Measurements from ENCODE around the gene JAKMIP1. TPM values are rescaled to one million over a fixed set of nuclear protein-coding genes. Genes with fewer than 3 reads are reported as not detected.

JAKMIP1 gene
- polyA plus RNA-seq, 6 donors from 2014 or later, result not detected

- no peak overlapping the region for H3K27ac Mint-ChIP-seq
- DNase-seq (no peak), ATAC-seq (ENCODE audit: low read depth in 2 of 2) (no peak)
- H3K27me3 Mint-ChIP-seq, result peaks cover under 1 to 16% (median 10%) of the 10 kb centered on the region in 3 donors
- H3K4me3 Mint-ChIP-seq, result no peak overlapping the region
- H3K36me3 Mint-ChIP-seq, result no peaks in the 10 kb centered on the region
- peaks cover 0 to 6% (median 0%) of the 10 kb centered on the region in 7 donors for H3K9me3 Mint-ChIP-seq
- H3K4me1 Mint-ChIP-seq, result no peaks in the 10 kb centered on the region
Observed at GRCh38 chr4:6050551-6050950, 149.8 kb downstream of the JAKMIP1 start.

- Mint-ChIP-seq H3K4me3 (no peak overlapping the region), H3K27me3 (peaks cover 6 to 19% (median 10%) of the 10 kb centered on the region in 3 donors), H3K36me3 (no peaks in the 10 kb centered on the region), H3K9me3 (peaks cover 0 to 6% (median 0%) of the 10 kb centered on the region in 7 donors), H3K4me1 (no peaks in the 10 kb centered on the region), H3K27ac (no peak overlapping the region)
- DNase-seq (no peak), ATAC-seq (ENCODE audit: low read depth in 2 of 2) (no peak)
Observed at GRCh38 chr4:6049985-6050384, 150.4 kb downstream of the JAKMIP1 start.

GRCh38 chr4:6049278-6049677, 151.1 kb downstream of the JAKMIP1 start:
- H3K4me3 Mint-ChIP-seq, result no peak overlapping the region
- peak overlapping the region in 1 of 6 donors; percentile 23 for H3K27ac Mint-ChIP-seq
- DNase-seq (no peak), ATAC-seq (ENCODE audit: low read depth in 2 of 2) (no peak)
- H3K36me3 Mint-ChIP-seq, result no peaks in the 10 kb centered on the region
- peaks cover 0 to 6% (median 0%) of the 10 kb centered on the region in 7 donors for H3K9me3 Mint-ChIP-seq
- no peaks in the 10 kb centered on the region for H3K4me1 Mint-ChIP-seq
- H3K27me3 Mint-ChIP-seq, result peaks cover 7 to 20% (median 13%) of the 10 kb centered on the region in 3 donors

- ATAC-seq (ENCODE audit: low read depth in 2 of 2), result no peak
- no peak overlapping the region for H3K27ac Mint-ChIP-seq
- H3K4me3 Mint-ChIP-seq, result peak overlapping the region in 1 of 8 donors; percentile 2
- H3K36me3 Mint-ChIP-seq, result no peaks in the 10 kb centered on the region
- no peak for DNase-seq
- peaks cover 0 to 6% (median 0%) of the 10 kb centered on the region in 7 donors for H3K9me3 Mint-ChIP-seq
- H3K4me1 Mint-ChIP-seq, result peaks cover 0 to 4% (median 0%) of the 10 kb centered on the region in 3 donors
- H3K27me3 Mint-ChIP-seq, result peaks cover 14 to 28% (median 14%) of the 10 kb centered on the region in 3 donors
Observed at GRCh38 chr4:6048537-6048936, 151.8 kb downstream of the JAKMIP1 start.

GRCh38 chr4:6047130-6047673, 153.1 kb downstream of the JAKMIP1 start:
- Mint-ChIP-seq H3K27me3 (peaks cover 11 to 34% (median 17%) of the 10 kb centered on the region in 3 donors), H3K36me3 (no peaks in the 10 kb centered on the region), H3K4me3 (no peak overlapping the region), H3K9me3 (peaks cover 0 to 6% (median 0%) of the 10 kb centered on the region in 7 donors), H3K4me1 (peaks cover 0 to 4% (median 0%) of the 10 kb centered on the region in 3 donors), H3K27ac (no peak overlapping the region)
- ATAC-seq (ENCODE audit: low read depth in 2 of 2), result no peak
- no peak for DNase-seq

GRCh38 chr4:6046526-6047129, 153.7 kb downstream of the JAKMIP1 start:
- Mint-ChIP-seq H3K27ac (no peak overlapping the region), H3K27me3 (peaks cover 8 to 40% (median 17%) of the 10 kb centered on the region in 3 donors), H3K4me3 (no peak overlapping the region), H3K4me1 (peaks cover 0 to 4% (median 0%) of the 10 kb centered on the region in 3 donors), H3K9me3 (peaks cover 0 to 6% (median 0%) of the 10 kb centered on the region in 7 donors), H3K36me3 (no peaks in the 10 kb centered on the region)
- DNase-seq (no peak), ATAC-seq (ENCODE audit: low read depth in 2 of 2) (no peak)

GRCh38 chr4:6044805-6045204, 155.5 kb downstream of the JAKMIP1 start:
- Mint-ChIP-seq H3K4me3 (no peak overlapping the region), H3K9me3 (peaks cover 0 to 5% (median 0%) of the 10 kb centered on the region in 7 donors), H3K36me3 (no peaks in the 10 kb centered on the region), H3K4me1 (peaks cover 0 to 4% (median 0%) of the 10 kb centered on the region in 3 donors), H3K27me3 (peaks cover 10 to 46% (median 25%) of the 10 kb centered on the region in 3 donors), H3K27ac (no peak overlapping the region)
- DNase-seq (no peak), ATAC-seq (ENCODE audit: low read depth in 2 of 2) (no peak)

GRCh38 chr4:6044276-6044675, 156.1 kb downstream of the JAKMIP1 start:
- DNase-seq (no peak), ATAC-seq (ENCODE audit: low read depth in 2 of 2) (no peak)
- H3K27ac Mint-ChIP-seq, result no peak overlapping the region
- no peaks in the 10 kb centered on the region for H3K36me3 Mint-ChIP-seq
- peaks cover 0 to 4% (median 0%) of the 10 kb centered on the region in 3 donors for H3K4me1 Mint-ChIP-seq
- H3K4me3 Mint-ChIP-seq, result no peak overlapping the region
- peaks cover 0 to under 1% (median 0%) of the 10 kb centered on the region in 7 donors for H3K9me3 Mint-ChIP-seq
- peaks cover 10 to 41% (median 25%) of the 10 kb centered on the region in 3 donors for H3K27me3 Mint-ChIP-seq

GRCh38 chr4:6043843-6044242, 156.5 kb downstream of the JAKMIP1 start:
- Mint-ChIP-seq H3K27ac (no peak overlapping the region), H3K9me3 (no peaks in the 10 kb centered on the region), H3K4me3 (peak overlapping the region in 1 of 8 donors; percentile 52), H3K36me3 (no peaks in the 10 kb centered on the region), H3K4me1 (peaks cover 0 to 4% (median 0%) of the 10 kb centered on the region in 3 donors), H3K27me3 (peaks cover 10 to 38% (median 25%) of the 10 kb centered on the region in 3 donors)
- DNase-seq (no peak), ATAC-seq (ENCODE audit: low read depth in 2 of 2) (no peak)

- Mint-ChIP-seq H3K4me3 (no peak overlapping the region), H3K27ac (no peak overlapping the region), H3K4me1 (peaks cover 0 to 4% (median 0%) of the 10 kb centered on the region in 3 donors), H3K9me3 (no peaks in the 10 kb centered on the region), H3K36me3 (no peaks in the 10 kb centered on the region), H3K27me3 (peaks cover 10 to 38% (median 25%) of the 10 kb centered on the region in 3 donors)
- ATAC-seq (ENCODE audit: low read depth in 2 of 2) (no peak), DNase-seq (no peak)
Observed at GRCh38 chr4:6043188-6043587, 157.2 kb downstream of the JAKMIP1 start.

- H3K27ac Mint-ChIP-seq, result peak overlapping the region in 1 of 6 donors; percentile 90
- H3K36me3 Mint-ChIP-seq, result no peaks in the 10 kb centered on the region
- ATAC-seq (ENCODE audit: low read depth in 2 of 2) (no peak), DNase-seq (no peak)
- peaks cover 0 to 4% (median 0%) of the 10 kb centered on the region in 3 donors for H3K4me1 Mint-ChIP-seq
- H3K4me3 Mint-ChIP-seq, result no peak overlapping the region
- H3K27me3 Mint-ChIP-seq, result peaks cover 10 to 38% (median 25%) of the 10 kb centered on the region in 3 donors
- no peaks in the 10 kb centered on the region for H3K9me3 Mint-ChIP-seq
Observed at GRCh38 chr4:6042293-6043063, 157.9 kb downstream of the JAKMIP1 start.

- H3K9me3 Mint-ChIP-seq, result no peaks in the 10 kb centered on the region
- no peak for ATAC-seq (ENCODE audit: low read depth in 2 of 2)
- H3K27ac Mint-ChIP-seq, result no peak overlapping the region
- H3K4me1 Mint-ChIP-seq, result peaks cover 0 to 4% (median 0%) of the 10 kb centered on the region in 3 donors
- peaks cover 10 to 38% (median 25%) of the 10 kb centered on the region in 3 donors for H3K27me3 Mint-ChIP-seq
- no peak for DNase-seq
- no peak overlapping the region for H3K4me3 Mint-ChIP-seq
- no peaks in the 10 kb centered on the region for H3K36me3 Mint-ChIP-seq
Observed at GRCh38 chr4:6041800-6042199, 158.5 kb downstream of the JAKMIP1 start.

- H3K27me3 Mint-ChIP-seq, result peaks cover 5 to 23% (median 14%) of the 10 kb centered on the region in 3 donors
- no peaks in the 10 kb centered on the region for H3K9me3 Mint-ChIP-seq
- H3K4me3 Mint-ChIP-seq, result peak overlapping the region in 1 of 8 donors; percentile 2
- H3K27ac Mint-ChIP-seq, result no peak overlapping the region
- H3K4me1 Mint-ChIP-seq, result peaks cover 0 to 2% (median 0%) of the 10 kb centered on the region in 3 donors
- DNase-seq, result no peak
- no peaks in the 10 kb centered on the region for H3K36me3 Mint-ChIP-seq
- no peak for ATAC-seq (ENCODE audit: low read depth in 2 of 2)
Observed at GRCh38 chr4:6038711-6039110, 161.6 kb downstream of the JAKMIP1 start.

Measured in naive B cell (primary cell).